ENCODE measurements around the gene ANAPC1.
"Not testable (repeated sequence)": the region's sequence is repeated elsewhere in the genome, so short reads cannot be mapped to it uniquely, and the experiment has no call there.

The ANAPC1 gene

DNA sequence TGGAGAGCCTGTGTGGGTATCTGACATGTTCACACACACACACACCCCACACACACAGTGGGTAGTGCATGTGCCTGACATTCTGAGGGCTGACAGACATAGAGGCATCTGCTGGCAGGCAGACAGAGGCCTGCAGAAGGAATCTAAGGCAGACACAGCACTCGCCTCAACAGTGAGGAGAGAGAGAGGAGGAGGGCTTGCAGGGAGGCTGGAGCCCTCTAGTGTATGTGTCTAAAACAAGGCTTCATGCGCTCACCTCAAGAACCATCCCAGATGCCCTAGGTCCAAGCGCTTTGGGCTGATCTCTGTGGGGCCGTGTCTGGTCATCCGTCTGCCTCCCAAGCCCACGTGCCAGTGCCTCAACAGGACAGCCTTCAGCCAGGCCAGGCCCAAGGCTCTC, 158.3 kb downstream of the ANAPC1 start:
- not testable (repeated sequence) for DNase-seq

DNA sequence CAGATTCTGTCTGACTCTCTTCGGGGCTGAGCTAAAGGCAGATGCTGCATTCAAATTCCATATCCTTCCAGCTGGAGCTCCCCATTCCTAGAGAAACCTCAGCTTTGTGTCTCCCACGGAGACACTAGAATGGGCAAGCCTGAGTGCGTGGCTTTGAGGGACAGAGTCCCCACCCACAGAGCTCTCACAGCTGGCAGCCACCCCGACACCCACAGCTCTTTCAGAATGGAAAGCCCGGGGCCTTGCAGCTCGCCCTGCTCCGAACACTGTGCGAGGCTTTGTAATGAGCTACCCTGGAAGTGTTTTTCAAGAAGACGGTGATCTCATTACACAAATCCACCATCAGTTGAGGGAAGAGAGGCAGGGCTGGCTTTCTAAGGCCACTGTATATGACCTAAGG, 164.4 kb downstream of the ANAPC1 start:
- DNase-seq: not testable (repeated sequence)
